Vagina (tissue), 2 donors: Measurements from ENCODE around the gene CFDP1.

Experiments used
- CTCF ChIP-seq, 3 experiments: fragments of 450-650 bp in 2 of 3; fragments of 200-600 bp in 1 of 3; sonication (generic) in 1 of 3; IDR thresholded peaks; one replicate each; pipeline ENCODE4 v1.5.1; 2017 to 2019; ENCODE audit warnings: antibody characterized with exemption in 3 of 3, mild to moderate bottlenecking in 2 of 3, moderate library complexity in 2 of 3
- POLR2A ChIP-seq, 2 donors: fragments of 450-650 bp; IDR thresholded peaks; one replicate each; pipeline ENCODE4 v1.6.1; 2017; ENCODE audit warnings: antibody characterized with exemption in 2 of 2, mild to moderate bottlenecking in 2 of 2, moderate library complexity in 2 of 2

- TF ChIP-seq CTCF (IDR thresholded peaks at IDR 0.05) (no peak), POLR2A (IDR thresholded peaks at IDR 0.05) (no peak)
These were observed 144.1 kb downstream of the CFDP1 start for GRCh38 chr16:75289189-75289588.
